Measurements from ENCODE around the gene IQCF6. TPM values are rescaled to one million over a fixed set of nuclear protein-coding genes. Genes with fewer than 3 reads are reported as not detected.
A peak's percentile ranks its signal among the peaks of the same experiment; 100 is the strongest.
"Not testable (repeated sequence)": the region's sequence is repeated elsewhere in the genome, so short reads cannot be mapped to it uniquely, and the experiment has no call there.

Gene IQCF6
- total and polyA plus RNA-seq, 7 donors = not detected

GRCh38 chr3:51777985-51778384 is 1.1 kb downstream of the IQCF6 start:
- no peaks in the 10 kb centered on the region for H3K36me3 ChIP-seq (ENCODE audit: insufficient read depth in 1 of 2, low read depth in 1 of 2)
- DNase-seq (peak; percentile 30 to 72), ATAC-seq (peak; percentile 61 to 72 (median 67))
- peaks cover 0 to 8% (median 0%) of the 10 kb centered on the region in 3 donors for H3K27me3 ChIP-seq (ENCODE audit: insufficient read depth in 3 of 3, low read length in 2 of 3)
- intact Hi-C loops (cut with DNase I) = no loop called here
- H3K27ac ChIP-seq = no peak overlapping the region
- H3K9me3 ChIP-seq = no peaks in the 10 kb centered on the region
- H3K4me3 ChIP-seq = no peak overlapping the region
- 22 to 29% (median 27%) methylated on average over 3 of the region's 3 CpGs for WGBS, 3 donors
- no peaks in the 10 kb centered on the region for H3K4me1 ChIP-seq
- no peak for TF ChIP-seq CTCF (IDR thresholded peaks at IDR 0.05)

- Histone ChIP-seq H3K4me3 (no peak overlapping the region), H3K4me1 (no peaks in the 10 kb centered on the region), H3K9me3 (no peaks in the 10 kb centered on the region), H3K27ac (no peak overlapping the region), H3K36me3 (ENCODE audit: insufficient read depth in 1 of 2, low read depth in 1 of 2) (no peaks in the 10 kb centered on the region), H3K27me3 (ENCODE audit: insufficient read depth in 3 of 3, low read length in 2 of 3) (peaks cover 0 to 11% (median 0%) of the 10 kb centered on the region in 3 donors)
- intact Hi-C loops (cut with DNase I) = no loop called here
- TF ChIP-seq CTCF (IDR thresholded peaks at IDR 0.05) = no peak
- no peak for DNase-seq
- ATAC-seq = no peak
- WGBS, 3 donors = 16 to 34% (median 23%) methylated on average over 4 of the region's 4 CpGs
These were observed 5.4 kb downstream of the IQCF6 start for GRCh38 chr3:51773529-51774056.

- no peaks in the 10 kb centered on the region for H3K36me3 ChIP-seq (ENCODE audit: insufficient read depth in 1 of 2, low read depth in 1 of 2)
- H3K27ac ChIP-seq = no peak overlapping the region
- H3K9me3 ChIP-seq = peaks cover 14% of the 10 kb centered on the region
- intact Hi-C loops (cut with DNase I) = no loop called here
- H3K4me3 ChIP-seq = no peak overlapping the region
- no peaks in the 10 kb centered on the region for H3K4me1 ChIP-seq
- ATAC-seq = no peak
- H3K27me3 ChIP-seq (ENCODE audit: insufficient read depth in 3 of 3, low read length in 2 of 3) = peaks cover 0 to 6% (median 0%) of the 10 kb centered on the region in 3 donors
- no peak for TF ChIP-seq CTCF (IDR thresholded peaks at IDR 0.05)
- DNase-seq = no peak
These were observed 19.8 kb downstream of the IQCF6 start for GRCh38 chr3:51759203-51759602.

- H3K4me3 ChIP-seq; intact Hi-C loops (cut with DNase I); H3K4me1 ChIP-seq; H3K9me3 ChIP-seq; ATAC-seq; H3K27ac ChIP-seq; H3K36me3 ChIP-seq (ENCODE audit: insufficient read depth in 1 of 2, low read depth in 1 of 2); H3K27me3 ChIP-seq (ENCODE audit: insufficient read depth in 3 of 3, low read length in 2 of 3); DNase-seq: not testable (repeated sequence)
- WGBS, 3 donors = 62 to 71% (median 67%) methylated on average over 13 of the region's 13 CpGs
These were observed 25.0 kb downstream of the IQCF6 start for GRCh38 chr3:51753763-51754750.

- no peaks in the 10 kb centered on the region for H3K9me3 ChIP-seq
- H3K4me1 ChIP-seq = no peaks in the 10 kb centered on the region
- DNase-seq = no peak
- TF ChIP-seq CTCF (IDR thresholded peaks at IDR 0.05) = no peak
- no peaks in the 10 kb centered on the region for H3K27me3 ChIP-seq (ENCODE audit: insufficient read depth in 3 of 3, low read length in 2 of 3)
- no peak overlapping the region for H3K27ac ChIP-seq
- ATAC-seq = no peak
- no peak overlapping the region for H3K4me3 ChIP-seq
- H3K36me3 ChIP-seq (ENCODE audit: insufficient read depth in 1 of 2, low read depth in 1 of 2) = no peaks in the 10 kb centered on the region
- 86 to 93% (median 90%) methylated on average over 2 of the region's 2 CpGs for WGBS, 3 donors
- intact Hi-C loops (cut with DNase I) = no loop called here
These were observed 27.8 kb downstream of the IQCF6 start for GRCh38 chr3:51751287-51751686.

Data from psoas muscle (tissue), 8 donors.